HG02884 (cell line): Measurements from ENCODE around the gene KRT3.

ENCODE experiments used
- ATAC-seq: cut with Tn5 transposase; IDR thresholded peaks from one replicate; pipeline ENCODE4 v1.9.1; 2021; ENCODE audit warnings: mild to moderate bottlenecking, moderate library complexity; ENCODE audit not compliant: unreplicated experiment

The KRT3 gene

GRCh38 chr12:52827499-52828090, 31.7 kb upstream of the KRT3 start:
- no peak for ATAC-seq

GRCh38 chr12:52826611-52827498, 30.9 kb upstream of the KRT3 start:
- no peak for ATAC-seq

- no peak for ATAC-seq
Measured at GRCh38 chr12:52825961-52826360, 30.0 kb upstream of the KRT3 start.

GRCh38 chr12:52824741-52825410, 29.0 kb upstream of the KRT3 start:
- ATAC-seq: no peak

GRCh38 chr12:52823761-52824450, 28.0 kb upstream of the KRT3 start:
- ATAC-seq: no peak

- no peak for ATAC-seq
Measured at GRCh38 chr12:52822771-52823510, 27.0 kb upstream of the KRT3 start.

- no peak for ATAC-seq
Measured at GRCh38 chr12:52821826-52822660, 26.1 kb upstream of the KRT3 start.

- no peak for ATAC-seq
Measured at GRCh38 chr12:52821071-52821730, 25.3 kb upstream of the KRT3 start.

- no peak for ATAC-seq
Measured at GRCh38 chr12:52820521-52820920, 24.6 kb upstream of the KRT3 start.

- no peak for ATAC-seq
Measured at GRCh38 chr12:52819731-52820510, 24.0 kb upstream of the KRT3 start.

- no peak for ATAC-seq
Measured at GRCh38 chr12:52818887-52819420, 23.0 kb upstream of the KRT3 start.

- no peak for ATAC-seq
Measured at GRCh38 chr12:52818388-52818787, 22.5 kb upstream of the KRT3 start.

- no peak for ATAC-seq
Measured at GRCh38 chr12:52817699-52818238, 21.9 kb upstream of the KRT3 start.

GRCh38 chr12:52817003-52817698, 21.2 kb upstream of the KRT3 start:
- no peak for ATAC-seq

GRCh38 chr12:52815676-52816588, 20.0 kb upstream of the KRT3 start:
- no peak for ATAC-seq

GRCh38 chr12:52815161-52815560, 19.2 kb upstream of the KRT3 start:
- no peak for ATAC-seq
